Motor neuron (in vitro differentiated cells): ENCODE results near the gene CRTAP. TPM values are rescaled to one million over a fixed set of nuclear protein-coding genes. Genes with fewer than 3 reads are reported as not detected.

ENCODE experiments used
- total RNA-seq, 8 experiments: library from RNA; unstranded; fragments of 300-600 nt; gene quantifications; 2 replicates each; pipeline versions ENCODE4 v1.2.3 to v1.2.4, GENCODE V29; 2022

CRTAP gene
- total RNA-seq, 8 experiments from 2014 or later, result 14.2 to 197 (median 36.2) TPM

Other genes starting within 250 kb of the CRTAP start
- under 1 TPM in 4 of 8 experiments, not detected in 4; 0.05 to 0.19 (median 0.12) TPM for gene CCR4, start 162.4 kb upstream of the CRTAP start, total RNA-seq
- gene GLB1, start 16.9 kb upstream of the CRTAP start, total RNA-seq, result 10 to 100 TPM; 21.5 to 86.0 (median 33.6) TPM
- 1 to 10 TPM; 2.3 to 8.6 (median 3.9) TPM for gene TMPPE, start 16.9 kb upstream of the CRTAP start, total RNA-seq
- gene SUSD5, start 104.8 kb downstream of the CRTAP start, total RNA-seq, result 10 to 100 TPM in 1 of 8 experiments, 1 to 10 TPM in 2, under 1 TPM in 5; 0.20 to 14.0 (median 0.77) TPM
- 10 to 100 TPM in 7 of 8 experiments, 1 to 10 TPM in 1; 8.9 to 33.8 (median 14.0) TPM for gene FBXL2, start 163.4 kb downstream of the CRTAP start, total RNA-seq